Endometrium (tissue), 2 donors: ENCODE data around the gene PIGM.

Source experiments
- FAIRE-seq: peaks from 2 replicates; lab custom pipeline; 2012; peaks lifted over from hg19 to GRCh38; lab: Jason Lieb, UNC
- donor health status: control.
- donor health status: control.

The PIGM gene

GRCh38 chr1:160031365-160032164 is at the start of gene PIGM:
Gene PIGM (minus strand): TSS chr1:160031990. CDS start chr1:160031739, 251 bp downstream.
- peak; percentile 89 for FAIRE-seq

GRCh38 chr1:160081261-160081936 is 49.6 kb upstream of the PIGM start, which contains the start of gene KCNJ9:
Gene KCNJ9 (plus strand): TSS chr1:160081538. CDS start chr1:160084031, 2,493 bp downstream.
- no peak for FAIRE-seq

GRCh38 chr1:160080381-160081100 is 48.8 kb upstream of the PIGM start:
- no peak for FAIRE-seq

GRCh38 chr1:160079448-160079847 is 47.7 kb upstream of the PIGM start:
- no peak for FAIRE-seq

- FAIRE-seq: no peak
Measured at GRCh38 chr1:160078512-160079195, 46.9 kb upstream of the PIGM start.

- no peak for FAIRE-seq
Measured at GRCh38 chr1:160077486-160077885, 45.7 kb upstream of the PIGM start.

GRCh38 chr1:160076295-160076694 is 44.5 kb upstream of the PIGM start:
- no peak for FAIRE-seq

GRCh38 chr1:160075836-160076235 is 44.0 kb upstream of the PIGM start:
- no peak for FAIRE-seq

GRCh38 chr1:160074865-160075264 is 43.1 kb upstream of the PIGM start:
- FAIRE-seq: no peak

GRCh38 chr1:160071289-160071688 is 39.5 kb upstream of the PIGM start:
- no peak for FAIRE-seq

GRCh38 chr1:160070243-160071163 is 38.7 kb upstream of the PIGM start:
- no peak for FAIRE-seq

GRCh38 chr1:160069460-160070231 is 37.9 kb upstream of the PIGM start, which contains the start of gene KCNJ10:
Gene KCNJ10 (minus strand): TSS chr1:160070160. CDS start chr1:160042532, 27,628 bp downstream.
- FAIRE-seq: no peak

GRCh38 chr1:160068225-160068624 is 36.4 kb upstream of the PIGM start:
- no peak for FAIRE-seq

GRCh38 chr1:160066829-160067745 is 35.3 kb upstream of the PIGM start:
- no peak for FAIRE-seq

GRCh38 chr1:160064746-160065145 is 33.0 kb upstream of the PIGM start:
- FAIRE-seq: no peak

GRCh38 chr1:160064164-160064563 is 32.4 kb upstream of the PIGM start:
- FAIRE-seq: no peak

- no peak for FAIRE-seq
Measured at GRCh38 chr1:160063176-160063575, 31.4 kb upstream of the PIGM start.

GRCh38 chr1:160062230-160062532 is 30.4 kb upstream of the PIGM start:
- FAIRE-seq: no peak
